Lower leg skin (tissue), 4 donors: Measurements from ENCODE around the gene KDM5A. TPM values are rescaled to one million over a fixed set of nuclear protein-coding genes. Genes with fewer than 3 reads are reported as not detected.
"Not testable (repeated sequence)": the region's sequence is repeated elsewhere in the genome, so short reads cannot be mapped to it uniquely, and the experiment has no call there.

Experiments
- DNase-seq, 2 donors: peaks; one replicate each; pipeline ENCODE4 v3.0.0-alpha.2; 2019; ENCODE audit warnings: low spot score in 2 of 2
- H3K4me3 ChIP-seq: fragments of 200-600 bp; sonication (generic); 2 replicates; pipeline ENCODE4 v1.5.1; 2017; ENCODE audit warnings: mild to moderate bottlenecking, low read depth; ENCODE audit not compliant: poor library complexity, severe bottlenecking
- CTCF ChIP-seq, 3 donors: fragments of 450-650 bp; IDR thresholded peaks; one replicate each; pipeline ENCODE4 v1.5.1; 2016; ENCODE audit warnings: antibody characterized with exemption in 3 of 3, mild to moderate bottlenecking in 3 of 3, moderate library complexity in 2 of 3
- POLR2A ChIP-seq, 2 donors: fragments of 450-650 bp; IDR thresholded peaks; one replicate each; pipeline ENCODE4 v1.6.1; 2016 to 2017; ENCODE audit warnings: antibody characterized with exemption in 2 of 2, mild to moderate bottlenecking in 1 of 2, moderate library complexity in 1 of 2
- WGBS, 2 donors: methylation state at CpG; one replicate each; pipeline ENCODE4 v1.1.5; 2018; 5-methylcytosine and 5-hydroxymethylcytosine counted together
- intact Hi-C: fragments of 100-400 bp; cut with DNase I; formaldehyde crosslinking; loops from one replicate; pipeline ENCODE4 v1.15.0; 2023; ENCODE audit warnings: low total_unique reads
- total RNA-seq, 4 donors: library from RNA; depleted of rRNA; stranded (reverse); fragments of >200 nt; gene quantifications; one replicate each; pipeline ENCODE4 v1.1.0, GENCODE V29; 2016

Gene KDM5A
- total RNA-seq, 4 donors from 2014 or later, result 43.5 to 85.0 (median 67.0) TPM

- no peak overlapping the region for H3K4me3 ChIP-seq
- no peak for TF ChIP-seq POLR2A (IDR thresholded peaks at IDR 0.05)
- no peak for TF ChIP-seq CTCF (IDR thresholded peaks at IDR 0.05)
- WGBS, 2 donors, result 84 to 85% methylated on average over 1 of the region's 1 CpG
- no peak for DNase-seq
- intact Hi-C loops, result no loop called here
These were observed 67.4 kb downstream of the KDM5A start for GRCh38 chr12:321606-322326.

GRCh38 chr12:318759-319515 lies 70.2 kb downstream of the KDM5A start:
- 73% methylated on average over 9 of the region's 9 CpGs for WGBS, 2 donors
- TF ChIP-seq POLR2A (IDR thresholded peaks at IDR 0.05), result no peak
- no peak for TF ChIP-seq CTCF (IDR thresholded peaks at IDR 0.05)
- intact Hi-C loops, result no loop called here
- no peak overlapping the region for H3K4me3 ChIP-seq
- DNase-seq, result no peak

- intact Hi-C loops, result no loop called here
- no peak overlapping the region for H3K4me3 ChIP-seq
- no peak for DNase-seq
- WGBS, 2 donors, result 50 to 53% methylated on average over 2 of the region's 2 CpGs
- no peak for TF ChIP-seq CTCF (IDR thresholded peaks at IDR 0.05)
- TF ChIP-seq POLR2A (IDR thresholded peaks at IDR 0.05), result no peak
These were observed 80.6 kb downstream of the KDM5A start for GRCh38 chr12:308511-308910.

- intact Hi-C loops, result no loop called here
- WGBS, 2 donors, result 94 to 97% methylated on average over 10 of the region's 10 CpGs
- TF ChIP-seq POLR2A (IDR thresholded peaks at IDR 0.05) (no peak), CTCF (IDR thresholded peaks at IDR 0.05) (no peak)
- H3K4me3 ChIP-seq, result no peak overlapping the region
- no peak for DNase-seq
These were observed 81.7 kb downstream of the KDM5A start for GRCh38 chr12:307406-307805.

- DNase-seq, result no peak
- WGBS, 2 donors, result 51 to 61% methylated on average over 5 of the region's 5 CpGs
- intact Hi-C loops, result no loop called here
- TF ChIP-seq POLR2A (IDR thresholded peaks at IDR 0.05), result no peak
- TF ChIP-seq CTCF (IDR thresholded peaks at IDR 0.05), result no peak
- H3K4me3 ChIP-seq, result no peak overlapping the region
These were observed 84.3 kb downstream of the KDM5A start for GRCh38 chr12:304805-305204.

- WGBS, 2 donors, result 81 to 86% methylated on average over 3 of the region's 3 CpGs
- intact Hi-C loops, DNase-seq, H3K4me3 ChIP-seq: not testable (repeated sequence)
These were observed 86.4 kb downstream of the KDM5A start for GRCh38 chr12:302766-303165.

- intact Hi-C loops, H3K4me3 ChIP-seq: not testable (repeated sequence)
- 94 to 100% methylated on average over 1 of the region's 1 CpG for WGBS, 2 donors
These were observed 89.0 kb downstream of the KDM5A start for GRCh38 chr12:300166-300565.

GRCh38 chr12:299511-299910 lies 89.6 kb downstream of the KDM5A start:
- DNase-seq, intact Hi-C loops, H3K4me3 ChIP-seq: not testable (repeated sequence)
- WGBS, 2 donors, result 88 to 98% methylated on average over 5 of the region's 5 CpGs

More at GRCh38 chr12:300166-300565, 89.0 kb downstream of the KDM5A start:
- not testable (repeated sequence) for DNase-seq

- H3K4me3 ChIP-seq, DNase-seq, intact Hi-C loops: not testable (repeated sequence)
- 87 to 97% methylated on average over 8 of the region's 8 CpGs for WGBS, 2 donors
These were observed 91.1 kb downstream of the KDM5A start for GRCh38 chr12:298059-298458.
